ENCODE results near the gene C4orf50.

C4orf50 gene

GRCh38 chr4:5913454-5913853, 104.8 kb downstream of the C4orf50 start:
- DNase-seq, result no peak

DNA sequence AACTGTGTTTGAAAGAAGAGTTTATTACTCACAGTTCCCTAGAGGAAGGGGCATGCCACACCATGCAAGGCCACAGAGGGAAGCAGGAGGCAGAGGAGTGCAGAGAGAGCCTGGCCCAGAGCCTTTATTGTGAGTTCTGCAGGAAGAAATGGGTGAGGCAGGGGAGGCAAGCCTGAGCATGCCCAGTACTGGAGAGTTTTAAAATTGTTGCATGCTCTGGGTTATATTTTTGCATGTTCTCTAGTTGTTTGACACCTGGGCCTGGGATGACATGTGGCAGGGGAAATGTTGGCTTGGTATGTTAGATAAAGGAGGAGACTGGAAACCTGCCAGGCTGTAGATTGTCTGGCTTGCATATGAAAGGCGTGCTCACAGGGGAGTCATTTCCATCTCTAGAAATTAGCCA, 105.6 kb downstream of the C4orf50 start:
- no peak for DNase-seq

GRCh38 chr4:5908876-5909427, 109.3 kb downstream of the C4orf50 start:
- no peak for DNase-seq

GRCh38 chr4:5906191-5906590, 112.0 kb downstream of the C4orf50 start:
- no peak for DNase-seq

GRCh38 chr4:5905714-5906113, 112.5 kb downstream of the C4orf50 start:
- no peak for DNase-seq

GRCh38 chr4:5900844-5901243, 117.4 kb downstream of the C4orf50 start:
- DNase-seq, result no peak

GRCh38 chr4:5899881-5900280, 118.3 kb downstream of the C4orf50 start:
- no peak for DNase-seq

GRCh38 chr4:5899396-5899795, 118.8 kb downstream of the C4orf50 start:
- no peak for DNase-seq

GRCh38 chr4:5897674-5898073, 120.6 kb downstream of the C4orf50 start:
- DNase-seq, result no peak

GRCh38 chr4:5895287-5895686, 122.9 kb downstream of the C4orf50 start:
- DNase-seq, result no peak

GRCh38 chr4:5894266-5894665, 124.0 kb downstream of the C4orf50 start:
- DNase-seq, result no peak

- no peak for DNase-seq
Observed at GRCh38 chr4:5893591-5893990, 124.6 kb downstream of the C4orf50 start.

GRCh38 chr4:5893004-5893580, 125.1 kb downstream of the C4orf50 start, which contains the start of gene CRMP1:
TSS of gene CRMP1 (minus strand) at chr4:5893086. CDS start at chr4:5892969, 117 bp downstream.
- DNase-seq, result peak; percentile 14

GRCh38 chr4:5892323-5893003, 125.8 kb downstream of the C4orf50 start:
- no peak for DNase-seq

DNA sequence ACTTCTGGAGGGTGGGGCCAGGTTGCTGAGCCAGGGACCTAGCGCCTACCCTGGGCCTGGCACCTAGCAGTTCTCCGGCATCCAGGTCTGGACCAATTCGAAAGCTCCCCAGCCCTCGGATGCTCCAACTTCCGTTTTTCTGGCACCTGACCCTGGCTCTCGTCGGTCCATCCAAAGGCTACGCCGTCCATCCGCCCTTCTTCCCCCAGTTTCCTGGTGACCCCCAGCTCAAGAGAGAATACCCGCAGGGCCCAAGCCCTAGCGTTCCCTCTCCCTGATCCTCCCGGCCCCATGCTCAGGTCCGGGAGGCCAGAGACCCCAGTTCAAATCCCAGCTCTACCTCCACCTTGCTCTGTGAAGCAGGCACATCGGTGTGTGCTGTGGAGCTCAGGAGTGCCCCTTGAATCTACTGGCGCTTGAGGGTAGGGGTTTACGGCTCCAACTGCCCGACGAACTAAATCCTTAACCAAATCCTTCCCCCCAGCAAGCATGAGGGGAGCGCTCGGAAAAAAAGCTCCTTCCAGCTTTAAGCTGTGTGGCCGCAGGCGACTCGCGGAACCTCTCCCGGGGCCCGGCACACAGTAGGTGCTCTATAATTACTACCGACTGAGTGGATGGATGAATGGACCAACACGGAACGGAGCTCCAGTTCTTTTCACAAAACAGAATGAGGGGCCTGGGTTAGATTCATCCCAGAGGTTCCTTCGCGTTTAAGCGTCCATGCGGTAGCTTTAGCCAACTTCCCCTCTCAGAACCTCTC, 126.5 kb downstream of the C4orf50 start:
- no peak for DNase-seq

- peak; percentile 9 for DNase-seq
Observed at GRCh38 chr4:5890063-5890727, 128.0 kb downstream of the C4orf50 start.

DNA sequence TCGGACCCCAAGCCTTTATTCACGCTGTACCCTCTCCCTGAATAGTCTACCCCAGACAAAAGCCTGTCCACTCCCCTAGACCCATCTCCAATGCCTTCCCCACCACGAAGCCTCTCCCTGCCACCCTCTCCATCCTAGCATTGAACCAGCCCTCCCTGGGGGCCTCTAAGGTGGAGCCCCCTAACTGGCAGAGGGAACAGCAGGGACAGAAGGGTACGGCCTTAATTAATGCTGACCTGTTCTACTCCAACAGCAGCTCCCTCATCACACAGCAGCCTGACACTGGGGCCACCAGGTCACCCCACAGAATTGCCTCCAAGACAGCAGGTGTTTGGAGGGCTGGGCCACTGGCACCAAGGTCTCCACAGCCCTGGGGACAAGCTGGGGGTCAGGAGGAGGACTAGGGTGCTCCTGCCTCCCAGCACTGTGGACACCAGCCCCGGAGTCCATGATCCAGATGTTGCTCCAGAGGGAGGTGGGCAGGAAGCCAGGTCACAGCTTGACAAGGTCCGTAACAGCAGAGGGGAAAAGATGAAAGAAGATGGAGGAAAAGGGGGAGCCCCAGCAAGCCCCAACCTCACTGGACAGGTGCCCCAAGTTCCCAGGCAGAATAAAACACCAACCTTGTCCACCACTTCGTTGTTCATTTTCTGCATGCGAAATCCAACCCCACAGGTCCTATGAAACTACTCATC, 129.1 kb downstream of the C4orf50 start:
- DNase-seq, result no peak

DNA sequence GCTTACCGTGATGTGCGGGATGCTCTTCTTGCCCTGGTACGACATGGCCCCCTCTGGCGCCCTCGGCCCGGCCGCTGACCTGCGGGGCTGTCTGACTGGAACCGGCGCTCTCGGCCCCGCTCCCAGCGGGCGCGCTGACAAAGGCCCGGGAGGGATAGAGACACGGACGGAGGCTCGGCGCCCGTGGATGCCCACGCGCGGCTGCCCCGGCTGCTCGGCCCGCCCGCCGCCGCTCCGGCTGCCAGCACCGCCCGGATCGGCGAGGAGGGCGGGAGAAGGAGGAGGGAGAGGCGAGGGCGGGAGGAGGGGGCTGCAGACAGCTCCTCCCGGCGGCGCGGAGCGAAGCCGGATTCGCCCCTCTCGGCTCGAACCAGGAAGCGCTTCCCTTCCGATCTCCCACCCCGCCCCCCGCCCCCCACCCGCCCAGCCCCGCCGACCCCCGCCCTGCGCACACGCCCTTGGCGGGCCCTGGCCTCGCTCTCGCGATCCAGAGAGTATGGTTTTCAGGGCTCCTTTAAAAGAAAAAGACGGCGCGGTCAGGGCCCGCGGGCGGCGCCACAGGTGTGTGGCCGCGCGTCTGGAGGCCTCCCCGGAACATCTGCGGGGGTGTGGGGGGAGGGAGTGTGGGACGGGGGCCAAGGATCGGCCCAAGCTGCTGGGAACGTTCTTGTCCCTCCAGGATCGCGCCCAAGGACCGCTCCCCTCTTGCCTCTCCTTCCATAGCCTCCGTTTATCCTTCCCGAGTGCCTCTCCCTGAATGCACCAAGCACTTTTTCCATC, 129.8 kb downstream of the C4orf50 start:
- peak; percentile 9 for DNase-seq

DNA sequence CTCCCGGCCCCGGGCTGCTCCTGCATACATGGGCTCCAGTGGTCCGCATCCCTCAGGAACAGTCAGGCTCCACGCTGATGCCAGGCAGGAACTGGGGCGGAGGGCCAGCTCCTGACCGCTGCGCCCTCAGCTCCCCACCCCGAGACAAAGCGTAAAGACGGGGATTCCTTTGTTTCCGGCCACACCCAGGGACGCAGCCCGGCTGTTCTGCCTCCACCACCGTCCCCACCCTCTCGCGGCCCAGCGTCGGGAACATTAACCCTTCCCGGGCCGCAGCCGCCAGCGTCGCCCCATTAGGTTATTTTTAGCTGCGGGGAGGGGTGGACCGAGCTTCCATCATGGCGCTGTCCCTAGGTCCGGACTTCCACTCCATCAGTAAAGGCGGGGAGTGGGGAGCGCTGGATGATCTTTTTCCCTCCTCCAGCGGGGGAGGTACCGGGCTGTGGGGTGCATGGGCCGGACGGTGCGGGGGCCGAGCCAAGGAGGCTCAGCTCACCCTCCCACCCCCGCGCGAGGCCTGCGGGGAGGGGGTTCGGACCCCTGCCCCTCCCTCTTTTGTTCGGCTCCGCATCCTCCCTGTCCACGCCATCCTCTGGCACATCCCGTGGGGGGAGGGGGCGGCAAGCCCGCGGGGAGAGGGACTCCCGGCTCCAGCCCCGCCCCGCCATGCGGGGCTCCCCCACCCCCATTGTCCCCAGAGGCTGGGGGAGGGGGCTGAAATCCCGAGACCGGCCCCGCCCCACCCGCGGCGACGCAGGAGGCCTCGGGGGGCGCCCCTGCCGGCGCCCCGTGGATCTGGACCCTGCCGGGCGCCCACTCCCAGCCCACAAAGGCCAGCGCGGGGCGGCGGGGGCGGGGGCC, 130.6 kb downstream of the C4orf50 start:
- no peak for DNase-seq

DNA sequence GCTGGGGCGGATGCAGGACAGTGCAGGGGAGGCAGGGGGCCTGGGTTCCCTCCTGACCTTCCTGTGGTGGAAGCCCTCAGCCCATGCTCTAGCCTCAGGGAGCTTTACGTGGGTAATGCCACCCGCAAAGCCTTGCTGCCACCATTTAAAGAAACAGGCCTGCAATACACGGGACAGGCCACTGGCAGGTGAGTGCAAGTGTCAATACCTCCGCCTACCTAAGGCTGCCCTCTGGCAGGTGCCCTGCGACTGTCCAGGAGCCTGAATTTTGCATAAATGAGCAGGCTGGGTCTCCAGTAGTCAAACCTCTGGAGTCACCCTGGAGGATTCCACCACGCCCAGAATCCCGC, 131.2 kb downstream of the C4orf50 start:
- no peak for DNase-seq

DNA sequence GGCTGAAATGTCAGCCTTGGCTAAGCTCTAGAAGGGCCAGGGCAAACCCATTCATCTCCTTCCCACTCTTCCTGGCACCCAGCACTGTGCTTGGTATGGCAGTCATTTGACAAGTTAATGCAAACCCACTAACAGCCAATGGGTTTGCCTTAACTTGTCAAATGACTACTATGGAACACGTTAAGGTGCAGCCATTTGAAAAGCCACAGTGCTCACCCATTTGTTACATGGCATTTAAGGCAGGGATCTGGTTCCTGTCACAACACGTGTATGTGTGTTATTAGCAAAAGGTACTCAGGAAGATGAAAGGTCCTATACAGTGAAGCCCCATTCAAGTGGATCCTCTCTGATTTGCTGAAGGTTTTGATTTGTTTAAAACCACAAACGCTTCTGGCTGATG, 132.5 kb downstream of the C4orf50 start:
- DNase-seq, result no peak

All from fibroblast of skin of right quadriceps (primary cell).